GM04504 (cell line): ENCODE measurements around the gene SCUBE1.
"Not testable (repeated sequence)": the region's sequence is repeated elsewhere in the genome, so short reads cannot be mapped to it uniquely, and the experiment has no call there.

ENCODE experiments used
- DNase-seq: peaks from one replicate; pipeline ENCODE4 v3.0.0-alpha.2; 2012; ENCODE audit warnings: low read depth

SCUBE1 gene

GRCh38 chr22:43301866-43302265 is 41.3 kb downstream of the SCUBE1 start:
- DNase-seq: no peak

DNA sequence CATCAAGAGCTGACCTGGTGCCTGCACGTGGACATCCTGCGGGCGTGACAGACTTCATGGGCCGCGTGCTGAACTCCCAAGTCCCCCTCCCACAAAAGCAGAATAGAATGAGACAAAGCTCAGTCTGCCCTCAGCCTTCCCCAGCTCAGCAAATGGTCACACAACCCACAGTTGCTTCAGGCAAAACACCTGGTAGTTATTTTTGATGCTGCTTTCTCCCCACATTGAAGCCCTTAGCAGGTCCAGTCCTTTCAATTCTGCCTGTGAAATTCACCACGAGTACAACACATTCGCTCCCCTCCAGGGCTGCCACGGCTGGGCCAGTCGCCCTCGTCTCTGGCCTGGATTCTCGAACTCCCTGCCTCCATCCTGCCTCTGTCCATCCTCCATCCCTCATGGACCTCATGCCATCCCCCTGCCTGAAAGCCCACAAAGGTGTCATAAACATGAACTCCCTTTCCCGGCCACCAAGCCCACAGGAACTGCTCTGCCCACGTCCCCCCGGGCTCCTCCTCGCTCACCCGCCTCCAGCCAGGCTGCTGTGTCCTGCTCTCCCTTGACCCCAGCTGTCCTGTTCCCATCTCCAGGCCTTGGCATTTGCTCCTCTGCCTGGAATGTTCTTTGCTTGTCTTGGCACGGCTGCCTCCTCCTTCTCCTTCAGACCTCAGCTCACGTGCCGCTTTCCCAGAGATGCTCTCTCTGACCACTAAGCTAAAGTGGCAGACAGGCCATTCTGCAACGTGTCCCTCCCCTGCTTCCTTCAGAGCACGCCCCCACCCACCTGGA is 42.1 kb downstream of the SCUBE1 start:
- no peak for DNase-seq

- DNase-seq: no peak
Observed at GRCh38 chr22:43299736-43300135, 43.4 kb downstream of the SCUBE1 start.

DNA sequence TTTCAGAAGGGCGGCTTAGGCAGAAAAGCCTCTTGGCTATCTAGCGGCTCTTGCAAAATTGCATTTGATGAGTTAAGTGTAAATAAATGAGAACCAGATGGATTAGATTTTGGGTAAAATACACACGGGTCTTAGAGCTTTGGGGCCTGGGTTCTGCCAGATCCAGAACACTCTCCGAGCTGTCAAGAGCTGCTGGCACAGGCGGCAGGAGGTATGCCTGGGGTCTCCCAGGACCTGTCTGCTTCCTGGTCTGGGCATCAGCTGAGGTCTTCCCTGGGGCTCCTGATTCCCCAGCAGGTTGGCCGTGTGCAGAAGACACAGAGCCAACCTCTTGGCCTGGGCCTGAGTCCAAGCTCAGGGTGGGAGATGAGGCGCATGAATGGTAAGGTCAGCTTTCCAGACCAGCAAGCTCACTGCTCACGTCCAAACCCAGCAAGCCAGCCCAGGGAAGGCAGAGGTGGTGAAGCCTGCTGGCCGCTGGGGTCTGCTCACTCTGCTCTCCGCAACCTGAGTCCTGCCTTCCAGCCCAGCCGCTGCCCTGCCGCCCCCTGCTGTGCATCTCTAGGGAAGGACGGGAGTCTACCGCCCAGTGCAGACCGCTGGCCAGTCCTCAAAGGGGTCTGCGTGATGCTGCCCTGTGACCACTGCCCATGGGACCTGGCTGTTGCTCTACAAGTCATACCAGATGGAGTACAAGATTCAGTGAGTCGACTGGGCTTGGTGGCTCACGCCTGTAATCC is 44.9 kb downstream of the SCUBE1 start:
- DNase-seq: no peak

GRCh38 chr22:43297270-43298061 is 45.7 kb downstream of the SCUBE1 start:
- no peak for DNase-seq

DNA sequence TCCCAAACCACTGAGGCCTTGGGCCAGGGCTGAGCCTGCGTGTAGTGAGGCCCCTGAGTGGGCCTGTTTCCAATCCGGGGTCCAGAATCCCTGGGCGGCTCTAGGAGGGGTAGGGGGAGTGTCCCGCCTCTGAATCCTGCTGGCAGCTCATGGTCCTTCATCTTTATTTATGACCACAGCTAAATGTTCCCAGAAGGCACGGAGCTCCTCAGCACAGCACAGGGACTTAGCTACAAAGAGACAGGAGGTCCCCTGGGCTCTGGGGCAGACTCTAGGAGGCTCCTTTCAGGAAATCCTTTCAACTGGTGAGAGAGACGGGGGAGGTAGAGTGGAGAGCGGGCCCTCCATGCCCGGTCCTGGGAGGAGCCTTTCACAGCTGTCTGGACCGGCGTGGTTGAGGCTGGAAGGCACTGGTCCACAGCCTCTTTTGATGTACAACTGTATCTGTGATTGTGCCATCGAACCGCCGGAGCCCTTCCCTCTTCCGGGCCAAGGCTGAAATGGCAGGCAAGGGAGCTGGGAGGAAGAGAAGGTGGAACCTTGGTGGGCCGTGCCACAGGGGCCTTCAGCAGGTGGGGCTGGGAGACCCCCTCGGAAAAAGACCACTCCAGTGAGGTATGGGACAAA is 46.8 kb downstream of the SCUBE1 start:
- no peak for DNase-seq

GRCh38 chr22:43295660-43296059 is 47.5 kb downstream of the SCUBE1 start:
- no peak for DNase-seq

DNA sequence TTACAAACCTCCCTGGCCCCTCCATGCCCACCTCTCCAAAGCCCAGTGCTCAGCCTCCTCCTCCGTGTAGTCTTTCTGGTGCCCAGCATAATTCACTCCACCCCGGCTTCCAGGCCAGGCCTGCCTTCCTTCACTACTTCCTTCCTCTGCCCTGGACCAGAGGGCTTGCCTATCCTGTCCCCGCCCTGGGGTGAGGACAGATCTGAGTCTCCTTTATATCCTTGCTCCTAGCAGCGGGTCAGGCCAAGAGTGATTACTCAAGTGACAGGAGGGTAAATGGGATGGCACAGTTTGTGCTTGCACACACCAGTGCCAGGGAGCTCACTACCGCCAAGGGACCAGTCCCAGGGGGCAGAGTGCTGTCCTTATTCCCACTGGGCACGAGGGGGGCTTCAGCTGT is 48.0 kb downstream of the SCUBE1 start:
- DNase-seq: no peak

- DNase-seq: peak; percentile 51
Observed at GRCh38 chr22:43293655-43294392, 49.3 kb downstream of the SCUBE1 start.

DNA sequence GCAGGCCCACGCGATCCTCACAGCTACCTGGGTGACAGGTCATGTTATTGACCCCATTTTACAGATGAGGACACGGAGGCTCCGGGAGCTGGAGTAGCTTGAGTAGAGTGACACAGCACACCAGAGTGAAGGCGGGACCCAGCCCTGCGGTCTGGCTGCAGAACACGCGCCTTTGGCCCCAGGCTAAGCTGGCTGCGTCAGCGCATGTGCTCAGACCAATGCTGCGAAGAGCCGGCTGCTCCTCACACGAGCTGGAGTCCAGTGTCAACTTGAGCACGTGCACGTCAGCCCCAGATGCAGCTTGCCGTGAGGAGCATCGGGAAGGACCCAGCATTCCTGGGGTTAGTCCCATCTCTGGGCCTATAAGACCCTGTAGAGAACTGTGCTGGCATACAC is 49.9 kb downstream of the SCUBE1 start:
- DNase-seq: peak; percentile 72

DNA sequence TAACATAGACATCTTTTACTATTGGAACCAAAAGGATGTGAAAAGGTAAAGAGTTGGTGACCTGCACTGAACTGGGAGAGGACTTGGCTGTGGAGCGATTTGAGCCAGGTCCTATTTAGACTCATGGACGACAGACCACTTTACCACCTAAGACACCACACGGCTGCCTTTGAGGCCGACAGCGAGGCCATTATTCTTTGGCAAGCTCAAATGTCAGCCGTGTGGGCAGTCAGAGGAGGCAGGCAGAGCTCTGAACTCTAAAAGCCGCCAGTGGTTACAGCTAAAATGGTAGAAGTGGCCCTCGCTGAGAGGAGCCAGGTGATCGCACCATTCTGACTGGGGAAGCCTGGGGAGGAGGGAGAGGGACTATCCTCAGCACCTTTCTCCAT is 50.5 kb downstream of the SCUBE1 start:
- no peak for DNase-seq

DNA sequence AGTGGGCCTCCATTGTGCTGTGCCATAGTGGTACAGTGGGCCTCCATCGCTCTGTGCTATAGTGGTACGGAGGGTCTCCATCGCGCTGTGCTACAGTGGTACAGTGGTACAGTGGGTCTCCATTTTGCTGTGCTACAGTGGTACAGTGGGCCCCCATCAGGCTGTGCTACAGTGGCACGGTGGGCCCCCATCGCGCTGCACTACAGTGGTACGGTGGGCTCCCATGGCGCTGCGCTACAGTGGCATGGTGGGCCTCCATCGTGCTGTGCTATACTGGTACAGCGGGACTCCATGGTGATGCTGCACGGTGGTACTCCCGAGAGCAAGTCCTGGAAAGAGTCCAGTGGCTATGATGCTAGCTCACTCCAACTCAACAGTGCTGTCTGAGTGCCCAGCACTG is 51.8 kb downstream of the SCUBE1 start:
- no peak for DNase-seq

GRCh38 chr22:43289976-43290721 is 53.0 kb downstream of the SCUBE1 start:
- no peak for DNase-seq

DNA sequence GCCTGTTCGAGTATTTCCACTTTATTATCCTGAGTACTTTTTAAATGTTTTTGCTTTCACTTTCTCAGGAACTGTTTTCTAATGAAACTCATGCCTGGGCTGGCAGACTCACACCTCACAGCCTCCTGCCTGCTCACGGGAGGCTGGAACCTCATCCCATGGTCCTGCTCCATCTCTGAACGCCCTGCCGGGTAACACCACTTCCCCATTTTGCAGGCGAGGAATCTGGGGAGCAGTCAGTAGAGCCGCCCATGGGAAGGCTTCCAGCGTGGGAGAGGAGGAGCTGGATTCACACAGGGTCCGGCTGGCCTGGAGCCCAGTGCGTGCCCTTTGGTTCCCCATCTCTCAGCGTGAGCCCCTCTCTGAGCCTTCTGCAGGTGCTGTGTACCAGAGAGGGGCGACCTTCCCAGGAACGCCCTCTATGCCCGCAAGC is 53.6 kb downstream of the SCUBE1 start:
- DNase-seq: no peak

DNA sequence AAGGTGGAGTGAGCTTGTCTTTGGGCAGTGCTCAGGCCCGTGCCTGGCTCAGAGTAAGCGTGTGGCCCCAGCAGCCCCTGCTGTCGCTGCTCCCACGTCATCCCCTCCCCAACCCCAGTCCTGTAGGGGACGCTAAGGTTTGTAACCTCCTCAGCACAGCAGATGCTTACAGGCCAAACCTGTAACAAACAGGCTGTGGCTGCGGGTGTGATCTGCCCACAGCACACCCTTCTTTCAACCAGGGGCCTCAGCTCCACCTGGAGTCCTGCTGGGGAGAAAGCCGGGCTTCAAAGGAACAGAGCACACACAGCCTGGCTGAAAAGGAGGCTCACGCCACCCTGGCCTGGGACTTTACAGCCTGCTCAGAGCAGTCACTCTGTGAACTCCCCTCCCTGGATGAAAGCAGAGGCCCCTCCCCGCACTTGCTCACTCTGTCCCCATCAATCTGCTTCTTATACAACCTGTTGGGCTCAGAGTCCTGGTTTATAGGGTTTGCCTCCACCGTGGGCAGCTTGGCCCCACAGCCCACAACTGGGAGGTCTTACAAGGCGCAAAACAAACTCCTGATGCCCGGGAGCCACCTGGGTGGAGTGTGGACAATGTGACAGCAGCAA is 54.3 kb downstream of the SCUBE1 start:
- no peak for DNase-seq

DNA sequence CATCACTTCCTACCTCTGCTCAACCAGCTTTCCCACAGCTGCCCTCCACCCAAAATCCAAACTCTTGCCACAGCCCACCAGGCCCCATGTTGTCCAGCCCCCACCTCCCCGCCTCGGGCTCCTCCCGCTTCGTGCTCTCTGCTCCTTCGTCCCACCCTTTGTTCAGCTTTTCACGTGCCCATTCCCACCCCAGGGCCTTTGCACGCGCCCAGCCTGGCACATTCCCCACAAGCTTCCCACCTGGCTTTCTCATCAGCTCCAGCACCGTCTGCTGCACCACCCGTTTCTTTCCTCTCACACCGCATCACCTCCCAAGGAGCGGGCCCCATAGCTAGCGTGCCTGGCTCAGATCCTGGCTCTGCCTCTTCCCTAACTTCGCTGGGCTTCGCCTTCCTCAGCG is 54.8 kb downstream of the SCUBE1 start:
- no peak for DNase-seq

GRCh38 chr22:43287441-43287840 is 55.7 kb downstream of the SCUBE1 start:
- no peak for DNase-seq

- no peak for DNase-seq
Observed at GRCh38 chr22:43281394-43281793, 61.8 kb downstream of the SCUBE1 start.

GRCh38 chr22:43280523-43280886 is 62.7 kb downstream of the SCUBE1 start:
- DNase-seq: not testable (repeated sequence)

- DNase-seq: no peak
Observed at GRCh38 chr22:43279867-43280522, 63.2 kb downstream of the SCUBE1 start.
